Transverse colon (tissue), 4 donors: Measurements from ENCODE around the gene TLK1. TPM values are rescaled to one million over a fixed set of nuclear protein-coding genes. Genes with fewer than 3 reads are reported as not detected.

ENCODE experiments used
- DNase-seq: peaks from one replicate; pipeline ENCODE4 v3.0.0-alpha.2; 2019
- H3K27ac ChIP-seq, 4 donors: fragments of 200-600 bp; sonication (generic); 2 replicates each; pipeline ENCODE4 v1.5.1; 2016 to 2018; ENCODE audit warnings: inconsistent platforms in 4 of 4
- H3K27me3 ChIP-seq: fragments of 200-600 bp; sonication (generic); 2 replicates; pipeline ENCODE4 v1.5.1; 2017; ENCODE audit warnings: inconsistent platforms
- H3K36me3 ChIP-seq, 4 donors: fragments of 200-600 bp; sonication (generic); 2 replicates each; pipeline ENCODE4 v1.5.1; 2017 to 2019; ENCODE audit warnings: inconsistent platforms in 4 of 4
- H3K4me1 ChIP-seq, 4 donors: fragments of 200-600 bp; sonication (generic); 2 replicates each; pipeline ENCODE4 v1.5.1; 2017 to 2020; ENCODE audit warnings: inconsistent platforms in 4 of 4
- H3K4me3 ChIP-seq, 4 donors: fragments of 200-600 bp; sonication (generic); 1 replicate in 1 of 4; 2 replicates in 3 of 4; pipeline versions ENCODE4 v1.5.1 to v1.6.1; 2017 to 2019; ENCODE audit warnings: inconsistent platforms in 4 of 4
- H3K9me3 ChIP-seq, 2 donors: fragments of 200-600 bp; sonication (generic); 2 replicates each; pipeline ENCODE4 v1.5.1; 2017 to 2019; ENCODE audit warnings: inconsistent platforms in 2 of 2
- EP300 ChIP-seq: sonication (generic); formaldehyde crosslinking; IDR thresholded peaks from one replicate; pipeline ENCODE4 v1.6.1; 2017; ENCODE audit warnings: antibody characterized with exemption, low read depth
- POLR2A ChIP-seq: fragments of 450-650 bp; IDR thresholded peaks from one replicate; pipeline ENCODE4 v1.6.1; 2016; ENCODE audit warnings: antibody characterized with exemption, mild to moderate bottlenecking, moderate library complexity
- POLR2AphosphoS5 ChIP-seq, 3 donors: sonication (generic); formaldehyde crosslinking; IDR thresholded peaks; one replicate each; pipeline ENCODE4 v1.6.1; 2016; ENCODE audit warnings: antibody characterized with exemption in 3 of 3
- WGBS, 2 donors: methylation state at CpG; one replicate each; pipeline ENCODE4 v1.1.5; 2018; ENCODE audit warnings: low coverage in 1 of 2; 5-methylcytosine and 5-hydroxymethylcytosine counted together
- in situ Hi-C, 4 donors: fragments of 200-750 bp; cut with MboI; loops; one replicate each; pipeline versions ENCODE4 v1.15.0 to v1.15.1; 2017; ENCODE audit warnings: low sequenced_read_pairs in 3 of 4, low pct_ligation_motif_present in 1 of 4, low pct_unique_long_range_greater_than_20kb in 1 of 4
- intact Hi-C: fragments of 100-400 bp; cut with DNase I; formaldehyde crosslinking; loops from one replicate; pipeline ENCODE4 v1.15.1; 2023; ENCODE audit warnings: low total_unique reads
- total RNA-seq, 4 donors: library from RNA; depleted of rRNA; stranded (reverse); fragments of >200 nt; gene quantifications; one replicate each; pipeline ENCODE4 v1.1.0, GENCODE V29; 2016
- TF ChIP-seq, protein P1 (sequence below), 5 experiments: fragments of 200-600 bp in 3 of 5; fragments of 450-650 bp in 2 of 5; sonication (generic) in 3 of 5; IDR thresholded peaks; 1 replicate in 2 of 5; 2 replicates in 3 of 5; pipeline ENCODE4 v1.5.1; 2016 to 2017; ENCODE audit warnings: antibody characterized with exemption in 5 of 5, inconsistent platforms in 3 of 5, mild to moderate bottlenecking in 2 of 5, moderate library complexity in 1 of 5

The TLK1 gene
- total RNA-seq, 4 donors from 2014 or later, result 39.6 to 76.3 (median 53.2) TPM

DNA sequence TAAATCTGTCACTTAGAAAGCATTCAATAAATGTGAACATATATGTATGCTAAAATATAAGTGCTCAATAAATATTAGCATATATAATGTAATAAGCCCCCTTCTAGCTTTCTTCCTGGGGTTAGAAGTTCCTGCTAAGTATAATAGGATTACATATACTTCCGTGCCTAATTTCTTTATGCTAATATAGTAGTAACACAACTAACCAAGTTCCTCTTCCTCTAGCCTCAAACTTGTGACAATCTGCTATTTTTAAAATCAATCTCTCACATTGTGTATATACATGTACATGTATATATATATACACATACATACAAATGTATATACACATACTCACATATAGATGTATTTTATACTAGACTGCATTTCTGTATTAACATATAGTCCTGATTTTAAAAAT lies 32.2 kb downstream of the TLK1 start:
- TF ChIP-seq, protein P1, sequence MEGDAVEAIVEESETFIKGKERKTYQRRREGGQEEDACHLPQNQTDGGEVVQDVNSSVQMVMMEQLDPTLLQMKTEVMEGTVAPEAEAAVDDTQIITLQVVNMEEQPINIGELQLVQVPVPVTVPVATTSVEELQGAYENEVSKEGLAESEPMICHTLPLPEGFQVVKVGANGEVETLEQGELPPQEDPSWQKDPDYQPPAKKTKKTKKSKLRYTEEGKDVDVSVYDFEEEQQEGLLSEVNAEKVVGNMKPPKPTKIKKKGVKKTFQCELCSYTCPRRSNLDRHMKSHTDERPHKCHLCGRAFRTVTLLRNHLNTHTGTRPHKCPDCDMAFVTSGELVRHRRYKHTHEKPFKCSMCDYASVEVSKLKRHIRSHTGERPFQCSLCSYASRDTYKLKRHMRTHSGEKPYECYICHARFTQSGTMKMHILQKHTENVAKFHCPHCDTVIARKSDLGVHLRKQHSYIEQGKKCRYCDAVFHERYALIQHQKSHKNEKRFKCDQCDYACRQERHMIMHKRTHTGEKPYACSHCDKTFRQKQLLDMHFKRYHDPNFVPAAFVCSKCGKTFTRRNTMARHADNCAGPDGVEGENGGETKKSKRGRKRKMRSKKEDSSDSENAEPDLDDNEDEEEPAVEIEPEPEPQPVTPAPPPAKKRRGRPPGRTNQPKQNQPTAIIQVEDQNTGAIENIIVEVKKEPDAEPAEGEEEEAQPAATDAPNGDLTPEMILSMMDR (IDR thresholded peaks at IDR 0.05), result no peak
- TF ChIP-seq POLR2AphosphoS5 (IDR thresholded peaks at IDR 0.05), result no peak
- TF ChIP-seq POLR2A, result no peak
- TF ChIP-seq EP300, result no peak
- Histone ChIP-seq H3K4me1 (peaks cover 0 to 29% (median 1%) of the 10 kb centered on the region in 4 donors), H3K36me3 (no peaks in the 10 kb centered on the region), H3K9me3 (no peaks in the 10 kb centered on the region), H3K27me3 (no peaks in the 10 kb centered on the region), H3K27ac (no peak overlapping the region), H3K4me3 (no peak overlapping the region)
- no peak for DNase-seq
- WGBS, 2 donors, result 57 to 72% methylated on average over 1 of the region's 1 CpG
- intact Hi-C loops, result no loop called here
- in situ Hi-C loops, result no loop called here

DNA sequence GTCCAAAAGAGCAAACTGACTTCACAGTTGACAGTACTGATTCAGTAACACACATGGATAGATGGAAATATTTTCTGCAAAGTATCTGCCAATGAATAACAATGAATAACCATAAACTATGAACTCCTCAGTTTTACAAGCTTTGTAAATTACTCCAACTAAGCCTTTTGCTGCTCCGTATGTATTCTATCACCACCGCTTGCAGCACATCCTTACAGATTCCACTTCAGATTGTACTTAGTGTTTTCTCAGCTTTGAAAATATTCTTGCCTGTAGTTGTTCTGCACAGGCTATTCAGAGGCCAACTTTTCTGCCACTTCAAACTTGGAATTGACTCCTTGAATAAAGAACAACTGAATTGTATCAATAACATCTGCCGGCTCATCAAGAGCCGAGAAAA lies 36.2 kb downstream of the TLK1 start:
- Histone ChIP-seq H3K36me3 (no peaks in the 10 kb centered on the region), H3K9me3 (no peaks in the 10 kb centered on the region), H3K27me3 (no peaks in the 10 kb centered on the region), H3K4me3 (no peak overlapping the region), H3K4me1 (peaks cover 0 to 18% (median 1%) of the 10 kb centered on the region in 4 donors), H3K27ac (no peak overlapping the region)
- in situ Hi-C loops, result no loop called here
- TF ChIP-seq POLR2AphosphoS5 (IDR thresholded peaks at IDR 0.05) (no peak), EP300 (no peak), POLR2A (no peak)
- TF ChIP-seq, protein P1 (IDR thresholded peaks at IDR 0.05), result no peak
- 35 to 61% methylated on average over 4 of the region's 4 CpGs for WGBS, 2 donors
- intact Hi-C loops, result no loop called here
- no peak for DNase-seq

DNA sequence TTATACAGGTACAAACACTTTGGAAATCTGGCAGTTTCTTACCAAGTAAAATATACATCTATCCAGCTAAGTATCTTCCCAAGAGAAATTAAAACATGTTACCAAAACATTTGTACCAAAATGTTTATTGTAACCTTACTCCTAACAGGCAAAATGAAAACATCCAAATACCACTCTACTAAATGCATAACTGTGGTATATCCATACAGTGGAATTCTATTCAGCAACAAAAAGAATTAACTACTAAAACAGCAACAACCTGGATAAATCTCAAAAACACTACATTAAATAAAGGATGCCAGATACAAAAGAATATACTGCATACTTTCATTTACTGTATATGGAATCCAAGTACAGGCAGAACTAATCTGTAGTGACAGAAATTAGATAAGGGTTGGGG lies 51.1 kb downstream of the TLK1 start:
- no peak for DNase-seq
- TF ChIP-seq, protein P1 (IDR thresholded peaks at IDR 0.05), result no peak
- TF ChIP-seq POLR2AphosphoS5 (IDR thresholded peaks at IDR 0.05) (no peak), POLR2A (no peak), EP300 (no peak)
- Histone ChIP-seq H3K9me3 (no peaks in the 10 kb centered on the region), H3K36me3 (no peaks in the 10 kb centered on the region), H3K4me3 (no peak overlapping the region), H3K4me1 (no peaks in the 10 kb centered on the region), H3K27me3 (no peaks in the 10 kb centered on the region), H3K27ac (no peak overlapping the region)
- intact Hi-C loops (no loop called here), in situ Hi-C loops (no loop called here)

DNA sequence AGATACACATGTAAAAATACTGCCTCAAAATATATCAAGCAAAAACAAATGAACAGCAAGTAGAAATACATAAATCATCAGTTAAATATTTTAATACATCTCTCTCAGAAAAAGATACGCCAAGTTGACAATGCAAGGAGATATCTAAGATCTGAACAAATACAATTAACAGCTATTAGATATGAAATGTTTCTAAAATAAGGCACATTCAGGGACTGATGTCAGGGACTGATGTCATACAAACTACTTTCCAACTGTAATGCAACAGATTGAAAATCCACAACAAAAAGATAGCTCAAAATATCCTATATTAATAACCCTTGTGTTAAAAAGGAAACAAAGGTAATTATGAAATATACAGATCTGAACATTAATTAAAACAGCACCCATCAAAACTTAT lies 51.7 kb downstream of the TLK1 start:
- WGBS, 2 donors, result 88% methylated on average over 1 of the region's 1 CpG
- in situ Hi-C loops, result no loop called here

More for the DNA sequence above, 51.7 kb downstream of the TLK1 start:
- Histone ChIP-seq H3K9me3 (no peaks in the 10 kb centered on the region), H3K36me3 (no peaks in the 10 kb centered on the region), H3K27ac (no peak overlapping the region), H3K4me1 (no peaks in the 10 kb centered on the region), H3K4me3 (no peak overlapping the region), H3K27me3 (no peaks in the 10 kb centered on the region)
- intact Hi-C loops, result no loop called here
- TF ChIP-seq EP300 (no peak), POLR2A (no peak), POLR2AphosphoS5 (IDR thresholded peaks at IDR 0.05) (no peak)
- TF ChIP-seq, protein P1 (IDR thresholded peaks at IDR 0.05), result no peak
- DNase-seq, result no peak
